ENCODE results near the gene BBOX1. TPM values are rescaled to one million over a fixed set of nuclear protein-coding genes. Genes with fewer than 3 reads are reported as not detected.

The BBOX1 gene, protein sequence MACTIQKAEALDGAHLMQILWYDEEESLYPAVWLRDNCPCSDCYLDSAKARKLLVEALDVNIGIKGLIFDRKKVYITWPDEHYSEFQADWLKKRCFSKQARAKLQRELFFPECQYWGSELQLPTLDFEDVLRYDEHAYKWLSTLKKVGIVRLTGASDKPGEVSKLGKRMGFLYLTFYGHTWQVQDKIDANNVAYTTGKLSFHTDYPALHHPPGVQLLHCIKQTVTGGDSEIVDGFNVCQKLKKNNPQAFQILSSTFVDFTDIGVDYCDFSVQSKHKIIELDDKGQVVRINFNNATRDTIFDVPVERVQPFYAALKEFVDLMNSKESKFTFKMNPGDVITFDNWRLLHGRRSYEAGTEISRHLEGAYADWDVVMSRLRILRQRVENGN
- not detected for total RNA-seq (ENCODE audit: unreplicated experiment)
- long read RNA-seq = 0 reads

DNA sequence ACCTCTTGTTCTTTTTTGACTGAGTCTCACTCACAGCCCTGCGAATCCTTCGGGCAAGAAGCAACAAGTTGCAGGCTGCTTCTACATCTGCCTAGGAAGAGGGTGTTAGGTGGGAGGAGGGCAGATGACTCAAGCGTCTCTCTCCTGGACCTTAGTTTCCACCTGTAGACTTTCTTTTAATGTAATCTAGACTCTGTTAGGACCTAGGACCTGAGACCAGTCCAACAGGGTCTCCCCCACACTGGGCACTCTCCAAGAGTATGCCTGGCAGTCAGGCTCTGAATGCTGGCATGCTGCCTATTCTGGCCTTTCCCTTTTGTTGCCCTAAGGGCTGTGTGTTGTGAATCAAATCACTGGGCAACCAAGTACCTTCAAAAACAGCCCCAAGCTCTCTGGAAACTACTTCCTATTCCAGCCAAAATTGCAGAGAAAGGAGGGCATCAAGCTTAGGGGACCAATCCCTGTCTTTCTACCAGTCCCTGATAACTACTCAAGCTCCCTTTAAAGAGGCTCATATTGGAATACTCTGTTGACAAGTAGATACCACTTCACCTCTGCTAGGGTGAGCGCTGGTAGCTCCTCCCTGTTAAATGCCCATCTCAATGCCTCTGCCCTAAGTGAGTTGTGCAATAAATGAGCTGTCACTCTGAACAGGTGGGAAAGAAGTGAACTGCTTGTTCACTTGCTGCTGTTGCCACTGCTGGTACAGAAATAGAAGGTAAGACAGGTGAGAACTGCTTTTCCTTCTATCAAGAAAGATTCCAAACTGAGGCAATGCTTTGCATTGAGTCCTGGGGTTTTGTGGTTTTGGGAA is at the start of gene BBOX1:
TSS of gene BBOX1 (plus strand) at position 514 of the 814 bp plus-strand sequence. CDS start 14,616 bp downstream, outside the sequence.
- Mint-ChIP-seq H3K4me1 (ENCODE audit: unreplicated experiment) (no peaks in the 10 kb centered on the region), H3K36me3 (ENCODE audit: low read depth, unreplicated experiment) (no peaks in the 10 kb centered on the region), H3K27ac (ENCODE audit: unreplicated experiment) (no peak within 1 kb of the TSS), H3K9me3 (ENCODE audit: unreplicated experiment) (no peaks in the 10 kb centered on the region), H3K27me3 (ENCODE audit: unreplicated experiment) (peaks cover 2% of the 10 kb centered on the region), H3K4me3 (ENCODE audit: unreplicated experiment) (no peak within 1 kb of the TSS)
- no peak for DNase-seq (ENCODE audit: low spot score)
- TF ChIP-seq, protein P1, sequence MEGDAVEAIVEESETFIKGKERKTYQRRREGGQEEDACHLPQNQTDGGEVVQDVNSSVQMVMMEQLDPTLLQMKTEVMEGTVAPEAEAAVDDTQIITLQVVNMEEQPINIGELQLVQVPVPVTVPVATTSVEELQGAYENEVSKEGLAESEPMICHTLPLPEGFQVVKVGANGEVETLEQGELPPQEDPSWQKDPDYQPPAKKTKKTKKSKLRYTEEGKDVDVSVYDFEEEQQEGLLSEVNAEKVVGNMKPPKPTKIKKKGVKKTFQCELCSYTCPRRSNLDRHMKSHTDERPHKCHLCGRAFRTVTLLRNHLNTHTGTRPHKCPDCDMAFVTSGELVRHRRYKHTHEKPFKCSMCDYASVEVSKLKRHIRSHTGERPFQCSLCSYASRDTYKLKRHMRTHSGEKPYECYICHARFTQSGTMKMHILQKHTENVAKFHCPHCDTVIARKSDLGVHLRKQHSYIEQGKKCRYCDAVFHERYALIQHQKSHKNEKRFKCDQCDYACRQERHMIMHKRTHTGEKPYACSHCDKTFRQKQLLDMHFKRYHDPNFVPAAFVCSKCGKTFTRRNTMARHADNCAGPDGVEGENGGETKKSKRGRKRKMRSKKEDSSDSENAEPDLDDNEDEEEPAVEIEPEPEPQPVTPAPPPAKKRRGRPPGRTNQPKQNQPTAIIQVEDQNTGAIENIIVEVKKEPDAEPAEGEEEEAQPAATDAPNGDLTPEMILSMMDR (IDR thresholded peaks at IDR 0.05; ENCODE audit: unreplicated experiment) = no peak

GRCh38 chr11:26992031-26992541 is 48.5 kb upstream of the BBOX1 start:
- Mint-ChIP-seq H3K4me1 (ENCODE audit: unreplicated experiment) (no peaks in the 10 kb centered on the region), H3K4me3 (ENCODE audit: unreplicated experiment) (no peak overlapping the region), H3K9me3 (ENCODE audit: unreplicated experiment) (no peaks in the 10 kb centered on the region), H3K36me3 (ENCODE audit: low read depth, unreplicated experiment) (no peaks in the 10 kb centered on the region), H3K27me3 (ENCODE audit: unreplicated experiment) (no peaks in the 10 kb centered on the region), H3K27ac (ENCODE audit: unreplicated experiment) (no peak overlapping the region)
- DNase-seq (ENCODE audit: low spot score) = no peak
- TF ChIP-seq, protein P1 (IDR thresholded peaks at IDR 0.05; ENCODE audit: unreplicated experiment) = no peak

DNA sequence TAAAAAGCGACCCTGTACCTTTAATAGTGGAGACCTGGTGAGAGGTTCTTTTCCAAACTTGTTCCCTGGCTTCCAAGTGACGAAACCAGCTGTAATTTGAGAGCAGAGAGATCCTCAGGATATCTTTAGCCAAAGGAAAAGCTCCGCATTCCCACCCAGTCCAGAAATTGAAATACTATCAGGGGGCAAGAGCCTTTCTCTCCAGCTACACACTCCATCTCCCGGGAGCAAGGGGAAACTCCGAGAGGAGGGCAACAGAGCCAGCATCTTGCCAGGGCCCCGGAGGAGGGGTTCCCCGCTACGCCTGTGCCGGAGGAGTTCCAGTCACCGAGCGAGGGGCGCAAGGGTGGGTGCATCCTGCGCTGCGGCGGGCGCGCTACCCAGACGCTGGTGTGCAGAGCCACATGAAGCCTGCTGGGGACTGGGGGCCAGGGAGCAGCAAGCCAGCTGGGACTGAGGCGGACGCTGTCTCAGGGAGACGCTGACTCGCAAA is 46.6 kb upstream of the BBOX1 start, which contains the start of gene FIBIN:
TSS of gene FIBIN (plus strand) at position 148 of the 493 bp plus-strand sequence. CDS start 415 bp downstream, outside the sequence.
- Mint-ChIP-seq H3K36me3 (ENCODE audit: low read depth, unreplicated experiment) (no peaks in the 10 kb centered on the region), H3K4me3 (ENCODE audit: unreplicated experiment) (peak within 1 kb of the TSS; percentile 64), H3K4me1 (ENCODE audit: unreplicated experiment) (no peaks in the 10 kb centered on the region), H3K9me3 (ENCODE audit: unreplicated experiment) (no peaks in the 10 kb centered on the region), H3K27me3 (ENCODE audit: unreplicated experiment) (no peaks in the 10 kb centered on the region), H3K27ac (ENCODE audit: unreplicated experiment) (no peak within 1 kb of the TSS)
- TF ChIP-seq, protein P1 (IDR thresholded peaks at IDR 0.05; ENCODE audit: unreplicated experiment) = no peak
- DNase-seq (ENCODE audit: low spot score) = peak; percentile 32

DNA sequence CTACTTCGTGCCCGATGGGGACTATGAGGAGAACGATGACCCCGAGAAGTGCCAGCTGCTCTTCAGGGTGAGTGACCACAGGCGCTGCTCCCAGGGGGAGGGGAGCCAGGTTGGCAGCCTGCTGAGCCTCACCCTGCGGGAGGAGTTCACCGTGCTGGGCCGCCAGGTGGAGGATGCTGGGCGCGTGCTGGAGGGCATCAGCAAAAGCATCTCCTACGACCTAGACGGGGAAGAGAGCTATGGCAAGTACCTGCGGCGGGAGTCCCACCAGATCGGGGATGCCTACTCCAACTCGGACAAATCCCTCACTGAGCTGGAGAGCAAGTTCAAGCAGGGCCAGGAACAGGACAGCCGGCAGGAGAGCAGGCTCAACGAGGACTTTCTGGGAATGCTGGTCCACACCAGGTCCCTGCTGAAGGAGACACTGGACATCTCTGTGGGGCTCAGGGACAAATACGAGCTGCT is 46.0 kb upstream of the BBOX1 start:
- TF ChIP-seq, protein P1 (IDR thresholded peaks at IDR 0.05; ENCODE audit: unreplicated experiment) = no peak
- H3K4me3 Mint-ChIP-seq (ENCODE audit: unreplicated experiment) = peak overlapping the region; percentile 64
- no peak for DNase-seq (ENCODE audit: low spot score)
- no peak overlapping the region for H3K27ac Mint-ChIP-seq (ENCODE audit: unreplicated experiment)
- H3K36me3 Mint-ChIP-seq (ENCODE audit: low read depth, unreplicated experiment) = no peaks in the 10 kb centered on the region
- no peaks in the 10 kb centered on the region for H3K9me3 Mint-ChIP-seq (ENCODE audit: unreplicated experiment)
- H3K27me3 Mint-ChIP-seq (ENCODE audit: unreplicated experiment) = no peaks in the 10 kb centered on the region
- no peaks in the 10 kb centered on the region for H3K4me1 Mint-ChIP-seq (ENCODE audit: unreplicated experiment)
